PC-9 (cell line): Measurements from ENCODE around the gene CHST7. TPM values are rescaled to one million over a fixed set of nuclear protein-coding genes. Genes with fewer than 3 reads are reported as not detected.
"Not testable (repeated sequence)": the region's sequence is repeated elsewhere in the genome, so short reads cannot be mapped to it uniquely, and the experiment has no call there.

Experiments used
- Bru-seq: library from RNA; stranded (reverse); fragments of 400-500 nt; gene quantifications from one replicate; lab custom pipeline; 2021; lab: Mats Ljungman, UMichigan
- BruChase-seq, 2 experiments: library from RNA; stranded (reverse); fragments of 400-500 nt; gene quantifications; one replicate each; lab custom pipeline; 2021; lab: Mats Ljungman, UMichigan
- BruUV-seq: library from RNA; stranded (reverse); fragments of 400-500 nt; replicated peaks from 2 replicates; lab custom pipeline; 2021; lab: Mats Ljungman, UMichigan
- CTCF ChIA-PET: fragments of 300-600 bp; sonication (Branson Sonifier 250); formaldehyde crosslinking; loops from one replicate; lab custom pipeline; 2022; ENCODE audit warnings: antibody characterized with exemption; lab: Charles Lee
- POLR2A ChIA-PET: fragments of 300-600 bp; sonication (Branson Sonifier 250); formaldehyde crosslinking; loops from one replicate; lab custom pipeline; 2022; ENCODE audit warnings: antibody characterized with exemption; ENCODE audit not compliant: unreplicated experiment; lab: Charles Lee
- DNase-seq, 2 experiments: peaks; one replicate each; pipeline versions ENCODE4 v3.0.0 to v3.0.0-alpha.2; 2015 to 2022; ENCODE audit warnings: mixed read lengths in 1 of 2
- H2AFZ ChIP-seq: fragments of 200-600 bp; sonication (generic); 2 replicates; pipeline ENCODE4 v1.8.1; 2017; ENCODE audit warnings: antibody characterized with exemption
- H3F3A ChIP-seq: fragments of 200-600 bp; sonication (generic); 2 replicates; pipeline ENCODE4 v1.8.1; 2017; ENCODE audit warnings: antibody characterized with exemption, mild to moderate bottlenecking, low read depth; ENCODE audit not compliant: insufficient read depth
- H3K27ac ChIP-seq: fragments of 200-600 bp; sonication (generic); 2 replicates; pipeline ENCODE4 v1.6.1; 2016; ENCODE audit warnings: mixed run types
- H3K27me3 ChIP-seq: fragments of 200-600 bp; sonication (generic); 2 replicates; pipeline ENCODE4 v1.6.1; 2016; ENCODE audit warnings: low read depth, mixed run types; ENCODE audit not compliant: insufficient read depth
- H3K36me3 ChIP-seq: fragments of 200-600 bp; sonication (generic); 2 replicates; pipeline ENCODE4 v1.6.1; 2016; ENCODE audit warnings: low read depth, mixed run types
- H3K4me1 ChIP-seq: fragments of 200-600 bp; sonication (generic); replicated peaks from 2 replicates; pipeline ENCODE4 v1.6.1; 2016; ENCODE audit warnings: mixed run types; ENCODE audit not compliant: insufficient read depth
- H3K4me2 ChIP-seq: fragments of 200-600 bp; sonication (generic); 2 replicates; pipeline ENCODE4 v1.6.1; 2017; ENCODE audit warnings: mixed run types
- H3K4me3 ChIP-seq: fragments of 200-600 bp; sonication (generic); 2 replicates; pipeline ENCODE4 v1.6.1; 2016; ENCODE audit warnings: mixed run types
- H3K79me2 ChIP-seq: fragments of 200-600 bp; sonication (generic); 2 replicates; pipeline ENCODE4 v1.6.1; 2017; ENCODE audit warnings: low read depth, mixed run types
- H3K9me2 ChIP-seq: fragments of 200-600 bp; sonication (generic); 2 replicates; pipeline ENCODE4 v1.8.1; 2017; ENCODE audit warnings: mild to moderate bottlenecking; ENCODE audit not compliant: insufficient read depth
- H3K9me3 ChIP-seq: fragments of 200-600 bp; sonication (generic); 2 replicates; pipeline ENCODE4 v1.8.1; 2016; ENCODE audit warnings: low read depth; ENCODE audit not compliant: insufficient read depth
- H4K20me1 ChIP-seq: fragments of 200-600 bp; sonication (generic); 2 replicates; pipeline ENCODE4 v1.8.1; 2017; ENCODE audit not compliant: insufficient read depth
- CTCF ChIP-seq: fragments of 200-600 bp; sonication (generic); conservative IDR thresholded peaks from 2 replicates; pipeline ENCODE4 v1.6.1; 2017; ENCODE audit warnings: mixed run types, antibody characterized with exemption, mild to moderate bottlenecking, moderate library complexity
- EZH2 ChIP-seq: fragments of 200-600 bp; sonication (generic); IDR thresholded peaks from 2 replicates; pipeline ENCODE4 v1.8.0; 2017; ENCODE audit warnings: antibody characterized with exemption, low read depth
- intact Hi-C: fragments of 100-400 bp; cut with micrococcal nuclease; formaldehyde crosslinking; loops from one replicate; pipeline ENCODE4 v1.10.0; 2022; ENCODE audit not compliant: unreplicated experiment
- long read RNA-seq: library from polyadenylated mRNA; stranded (forward); transcript quantifications from one replicate; pipeline ENCODE4 v2.0.0, GENCODE V29; 2022
- total RNA-seq: library from RNA; stranded (reverse); gene quantifications from 2 replicates; pipeline ENCODE4 v1.2.3, GENCODE V29; 2021

CHST7 gene
- total RNA-seq (0.94 and 1.1 TPM in 2 replicates), Bru-seq, nascent RNA (percentile 38 among the genes with signal in this experiment), BruChase-seq, experiment 1, labeled RNA remaining after a 2-hour chase (percentile 46 among the genes with signal in this experiment), BruChase-seq, experiment 2, labeled RNA remaining after a 6-hour chase (percentile 38 among the genes with signal in this experiment)
- long read RNA-seq, partial matches to known transcripts: 0 of 4 reads
- long read RNA-seq, other reads (novel, unspliced or antisense): 0 of 4 reads

DNA sequence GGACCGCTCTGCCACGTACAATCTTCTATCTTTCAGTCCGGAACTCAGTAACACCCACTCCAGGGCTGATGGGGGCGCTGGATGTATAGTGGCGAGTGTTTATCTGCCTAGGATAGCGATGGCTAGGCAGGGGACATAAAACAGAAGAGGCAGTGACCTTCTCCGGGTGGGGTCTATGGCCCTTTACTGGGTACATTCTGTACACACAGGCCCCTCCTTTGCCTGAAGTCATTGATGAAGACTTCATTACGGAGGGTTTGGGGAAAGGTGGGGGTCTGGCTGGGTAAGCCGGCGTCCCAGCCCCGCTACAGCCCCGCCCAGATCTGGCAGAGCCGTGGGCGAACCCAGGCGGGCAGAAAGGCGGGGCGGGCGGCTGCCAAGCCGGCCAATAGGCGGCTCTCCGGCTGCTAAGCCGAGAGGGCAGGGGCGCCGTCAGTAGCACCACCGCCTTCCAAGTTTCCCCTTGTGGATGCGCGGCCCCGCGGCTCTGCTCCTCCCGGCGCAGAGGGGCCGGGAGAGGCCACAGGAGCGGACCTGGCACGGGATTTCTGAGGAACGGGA is at the start of gene CHST7:
Gene CHST7, plus strand, starts transcription at position 435 of the 561 bp plus-strand sequence. CDS start 167 bp downstream, outside the sequence.
- intact Hi-C loops: no loop called here

DNA sequence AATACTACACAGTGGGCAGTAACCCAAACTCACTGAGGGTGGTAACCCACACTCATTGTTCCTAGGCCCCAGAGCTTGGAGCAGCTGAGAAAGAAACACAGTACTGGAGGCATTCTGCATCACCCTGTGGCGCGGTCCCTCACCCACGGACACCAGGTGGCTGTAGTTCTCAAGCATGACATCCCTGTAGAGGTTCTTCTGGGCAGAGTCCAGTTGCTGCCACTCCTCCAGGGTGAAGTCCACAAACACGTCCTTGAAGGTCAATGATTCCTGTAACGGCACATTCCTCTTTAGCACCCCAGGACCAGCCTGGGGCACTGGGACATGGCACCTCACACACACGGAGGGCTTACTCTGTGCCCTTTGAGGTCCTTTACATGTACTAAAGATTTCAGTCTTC is 44.9 kb upstream of the CHST7 start:
- CTCF ChIA-PET, H3F3A ChIP-seq, POLR2A ChIA-PET, intact Hi-C loops, H4K20me1 ChIP-seq, H3K27ac ChIP-seq, BruUV-seq, H3K4me3 ChIP-seq, H3K36me3 ChIP-seq, H3K4me2 ChIP-seq, H3K79me2 ChIP-seq, DNase-seq, H2AFZ ChIP-seq, H3K9me2 ChIP-seq, H3K27me3 ChIP-seq, H3K4me1 ChIP-seq, H3K9me3 ChIP-seq: not testable (repeated sequence)

More for the DNA sequence above, at the start of gene CHST7:
- Histone ChIP-seq H3K4me1 (no peaks in the 10 kb centered on the region), H3K4me2 (peak within 1 kb of the TSS; percentile 61), H4K20me1 (no peaks in the 10 kb centered on the region), H3K27ac (no peak within 1 kb of the TSS), H3K36me3 (no peaks in the 10 kb centered on the region), H3K9me3 (no peaks in the 10 kb centered on the region), H3K4me3 (peak within 1 kb of the TSS; percentile 53; the same call in 1 of the 2 replicates), H3F3A (no peaks in the 10 kb centered on the region), H3K27me3 (no peaks in the 10 kb centered on the region), H2AFZ (peak within 1 kb of the TSS; percentile 62), H3K9me2 (no peaks in the 10 kb centered on the region), H3K79me2 (no peaks in the 10 kb centered on the region)
- POLR2A ChIA-PET: no interaction called here
- no TSS peak for BruUV-seq
- CTCF ChIA-PET: no interaction called here
- DNase-seq: peak in 1 of 2 experiments; percentile 37
- TF ChIP-seq CTCF (no peak), EZH2 (no peak)

- H3K4me1 ChIP-seq, POLR2A ChIA-PET, intact Hi-C loops, H3K4me3 ChIP-seq, H2AFZ ChIP-seq, H3K27ac ChIP-seq, H3K4me2 ChIP-seq, CTCF ChIA-PET, H3K9me3 ChIP-seq, DNase-seq, BruUV-seq, H3K27me3 ChIP-seq, H3K9me2 ChIP-seq, H3F3A ChIP-seq, H4K20me1 ChIP-seq, H3K36me3 ChIP-seq, H3K79me2 ChIP-seq: not testable (repeated sequence)
Observed at GRCh38 chrX:46529740-46530403, 43.7 kb upstream of the CHST7 start.

GRCh38 chrX:46530404-46530908 is 43.1 kb upstream of the CHST7 start:
- H3K4me2 ChIP-seq, H2AFZ ChIP-seq, H3F3A ChIP-seq, intact Hi-C loops, H3K27ac ChIP-seq, H3K36me3 ChIP-seq, H3K4me1 ChIP-seq, H3K79me2 ChIP-seq, BruUV-seq, H3K4me3 ChIP-seq, H3K27me3 ChIP-seq, H3K9me3 ChIP-seq, POLR2A ChIA-PET, H4K20me1 ChIP-seq, H3K9me2 ChIP-seq, CTCF ChIA-PET, DNase-seq: not testable (repeated sequence)
